GM23338 (cell line): ENCODE results near the gene KEAP1.
"Not testable (repeated sequence)": the region's sequence is repeated elsewhere in the genome, so short reads cannot be mapped to it uniquely, and the experiment has no call there.

Experiments
- CREB1 ChIP-seq: fragments of 250-450 bp; sonication (Bioruptor Pico); IDR thresholded peaks from 2 replicates; pipeline ENCODE4 v1.5.0; 2020; ENCODE audit warnings: low read depth, mild to moderate bottlenecking, moderate library complexity
- EZH2 ChIP-seq: fragments of 200-600 bp; sonication (generic); IDR thresholded peaks from one replicate; pipeline ENCODE4 v1.8.0; 2017; ENCODE audit warnings: antibody characterized with exemption, mild to moderate bottlenecking, low read depth; ENCODE audit not compliant: unreplicated experiment
- EZH2phosphoT487 ChIP-seq: fragments of 200-600 bp; sonication (generic); IDR thresholded peaks from one replicate; pipeline ENCODE4 v1.8.1; 2018; ENCODE audit warnings: antibody characterized with exemption; ENCODE audit not compliant: unreplicated experiment
- POLR2AphosphoS5 ChIP-seq: IDR thresholded peaks from 2 replicates; pipeline ENCODE4 v1.6.1; 2016; ENCODE audit warnings: antibody characterized with exemption, low read depth
- REST ChIP-seq: IDR thresholded peaks from one replicate; pipeline ENCODE4 v1.6.1; 2018; ENCODE audit warnings: antibody characterized with exemption; ENCODE audit not compliant: unreplicated experiment
- STAT1 ChIP-seq: IDR thresholded peaks from one replicate; pipeline ENCODE4 v1.6.1; 2016; ENCODE audit warnings: antibody characterized with exemption; ENCODE audit not compliant: unreplicated experiment
- ZNF114 ChIP-seq: fragments of 250-450 bp; sonication (Bioruptor Pico); IDR thresholded peaks from 2 replicates; pipeline ENCODE4 v1.5.0; 2020; ENCODE audit warnings: mild to moderate bottlenecking, moderate library complexity
- ZNF331 ChIP-seq: fragments of 250-450 bp; sonication (Bioruptor Pico); IDR thresholded peaks from 2 replicates; pipeline ENCODE4 v1.5.0; 2020; ENCODE audit warnings: low read depth, mild to moderate bottlenecking, moderate library complexity
- ZNF462 ChIP-seq: fragments of 250-450 bp; sonication (Bioruptor Pico); IDR thresholded peaks from 2 replicates; pipeline ENCODE4 v1.5.0; 2020; ENCODE audit warnings: mild to moderate bottlenecking, moderate library complexity
- TF ChIP-seq, protein P1 (sequence below), 2 experiments: fragments of 200-600 bp in 1 of 2; sonication (generic) in 1 of 2; conservative IDR thresholded peaks; 2 replicates each; pipeline versions ENCODE4 v1.5.1 to v1.6.1; 2016 to 2017; ENCODE audit warnings: antibody characterized with exemption in 2 of 2, low read depth in 2 of 2, mild to moderate bottlenecking in 2 of 2, moderate library complexity in 1 of 2

GRCh38 chr19:10551006-10551405, 47.9 kb upstream of the KEAP1 start:
- TF ChIP-seq, protein P1, sequence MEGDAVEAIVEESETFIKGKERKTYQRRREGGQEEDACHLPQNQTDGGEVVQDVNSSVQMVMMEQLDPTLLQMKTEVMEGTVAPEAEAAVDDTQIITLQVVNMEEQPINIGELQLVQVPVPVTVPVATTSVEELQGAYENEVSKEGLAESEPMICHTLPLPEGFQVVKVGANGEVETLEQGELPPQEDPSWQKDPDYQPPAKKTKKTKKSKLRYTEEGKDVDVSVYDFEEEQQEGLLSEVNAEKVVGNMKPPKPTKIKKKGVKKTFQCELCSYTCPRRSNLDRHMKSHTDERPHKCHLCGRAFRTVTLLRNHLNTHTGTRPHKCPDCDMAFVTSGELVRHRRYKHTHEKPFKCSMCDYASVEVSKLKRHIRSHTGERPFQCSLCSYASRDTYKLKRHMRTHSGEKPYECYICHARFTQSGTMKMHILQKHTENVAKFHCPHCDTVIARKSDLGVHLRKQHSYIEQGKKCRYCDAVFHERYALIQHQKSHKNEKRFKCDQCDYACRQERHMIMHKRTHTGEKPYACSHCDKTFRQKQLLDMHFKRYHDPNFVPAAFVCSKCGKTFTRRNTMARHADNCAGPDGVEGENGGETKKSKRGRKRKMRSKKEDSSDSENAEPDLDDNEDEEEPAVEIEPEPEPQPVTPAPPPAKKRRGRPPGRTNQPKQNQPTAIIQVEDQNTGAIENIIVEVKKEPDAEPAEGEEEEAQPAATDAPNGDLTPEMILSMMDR (conservative IDR thresholded peaks at IDR 0.05; ENCODE audit: low read depth in 2 of 2), result not testable (repeated sequence)
- TF ChIP-seq REST; POLR2AphosphoS5; EZH2; CREB1 (CRISPR knock-in tag); ZNF331; STAT1; EZH2phosphoT487; ZNF114 (CRISPR knock-in tag); ZNF462: not testable (repeated sequence)
